ENCODE results near the gene PQBP1.

The PQBP1 gene

DNA sequence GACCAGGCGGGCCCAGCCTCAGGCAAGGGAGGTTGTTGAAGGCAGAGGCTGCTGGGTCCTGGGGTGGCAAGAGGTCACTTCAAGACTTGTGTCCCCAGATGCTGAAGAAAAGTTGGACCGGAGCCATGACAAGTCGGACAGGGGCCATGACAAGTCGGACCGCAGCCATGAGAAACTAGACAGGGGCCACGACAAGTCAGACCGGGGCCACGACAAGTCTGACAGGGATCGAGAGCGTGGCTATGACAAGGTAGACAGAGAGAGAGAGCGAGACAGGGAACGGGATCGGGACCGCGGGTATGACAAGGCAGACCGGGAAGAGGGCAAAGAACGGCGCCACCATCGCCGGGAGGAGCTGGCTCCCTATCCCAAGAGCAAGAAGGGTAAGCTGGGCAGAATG, 4.4 kb downstream of the PQBP1 start:
- DNase-seq (ENCODE audit: low read depth): no peak

DNA sequence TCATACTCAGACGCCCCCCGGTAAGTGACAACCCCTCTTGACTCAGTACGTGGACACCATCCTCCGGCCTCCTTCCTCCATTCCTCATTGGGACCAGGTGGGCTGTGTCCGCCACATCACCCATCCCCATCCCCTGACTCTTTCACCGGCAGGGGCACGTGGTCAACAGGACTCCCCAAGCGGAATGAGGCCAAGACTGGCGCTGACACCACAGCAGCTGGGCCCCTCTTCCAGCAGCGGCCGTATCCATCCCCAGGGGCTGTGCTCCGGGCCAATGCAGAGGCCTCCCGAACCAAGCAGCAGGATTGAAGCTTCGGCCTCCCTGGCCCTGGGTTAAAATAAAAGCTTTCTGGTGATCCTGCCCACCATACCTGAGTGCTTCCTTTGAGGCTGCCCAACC, 5.0 kb downstream of the PQBP1 start:
- no peak for DNase-seq (ENCODE audit: low read depth)

DNA sequence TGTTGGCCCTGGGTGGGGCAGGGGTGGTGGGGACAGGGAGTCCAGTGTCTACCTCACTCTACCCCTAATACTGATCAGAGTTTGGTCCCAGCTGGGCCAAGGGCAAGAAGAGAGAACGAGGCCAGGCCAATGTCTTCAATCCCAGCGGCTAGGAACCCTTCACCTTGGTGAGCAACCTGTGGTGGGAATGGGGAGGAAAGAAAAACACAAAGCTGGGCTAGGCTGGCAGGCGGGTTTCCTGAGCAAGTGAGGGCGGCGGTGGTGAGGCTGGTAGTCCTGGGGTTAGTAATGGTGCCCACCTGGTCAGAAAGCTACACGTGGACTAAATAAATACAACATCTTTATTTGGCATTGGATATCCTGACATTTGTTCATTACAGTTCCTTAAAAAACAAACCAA, 5.6 kb downstream of the PQBP1 start:
- no peak for DNase-seq (ENCODE audit: low read depth)

DNA sequence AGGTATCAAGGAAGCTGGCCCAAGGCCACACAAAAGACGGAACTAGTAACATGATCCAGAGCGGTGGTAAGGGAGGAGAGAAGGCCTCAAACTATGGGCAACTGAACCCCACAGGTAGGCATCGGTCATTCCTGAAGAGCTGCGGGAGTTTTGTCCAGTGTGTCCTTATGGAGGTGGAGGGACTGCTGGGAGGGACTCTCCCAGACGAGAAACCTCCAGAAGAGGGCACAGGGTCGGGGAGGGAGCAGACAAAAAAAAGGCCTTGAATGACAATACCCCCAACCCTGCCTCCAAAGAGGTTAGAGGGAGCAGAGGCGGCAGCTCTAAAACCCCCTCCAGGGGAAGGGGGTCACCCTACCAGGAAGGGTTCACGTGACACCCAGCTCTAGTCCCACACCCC, 6.5 kb downstream of the PQBP1 start:
- no peak for DNase-seq (ENCODE audit: low read depth)

DNA sequence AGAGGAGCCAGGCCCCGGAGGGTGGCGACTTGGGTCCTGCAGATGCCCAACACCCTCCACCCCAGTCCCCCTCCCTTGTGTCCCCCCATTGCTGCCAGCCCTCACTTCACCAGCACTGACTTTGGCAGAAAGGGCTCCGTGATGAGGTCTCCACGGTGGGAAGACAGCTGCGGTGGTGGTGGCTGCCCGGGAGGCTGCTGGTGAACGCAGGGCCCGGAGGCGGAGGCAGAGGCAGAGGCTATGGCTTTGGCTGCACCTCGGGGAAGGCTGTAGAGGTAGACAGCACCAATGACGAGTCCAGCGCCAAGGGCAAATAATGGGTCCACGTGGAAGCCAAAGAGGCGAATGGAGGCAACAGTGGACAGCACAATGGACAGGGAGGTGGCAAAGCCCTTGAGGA, 6.9 kb downstream of the PQBP1 start:
- no peak for DNase-seq (ENCODE audit: low read depth)

DNA sequence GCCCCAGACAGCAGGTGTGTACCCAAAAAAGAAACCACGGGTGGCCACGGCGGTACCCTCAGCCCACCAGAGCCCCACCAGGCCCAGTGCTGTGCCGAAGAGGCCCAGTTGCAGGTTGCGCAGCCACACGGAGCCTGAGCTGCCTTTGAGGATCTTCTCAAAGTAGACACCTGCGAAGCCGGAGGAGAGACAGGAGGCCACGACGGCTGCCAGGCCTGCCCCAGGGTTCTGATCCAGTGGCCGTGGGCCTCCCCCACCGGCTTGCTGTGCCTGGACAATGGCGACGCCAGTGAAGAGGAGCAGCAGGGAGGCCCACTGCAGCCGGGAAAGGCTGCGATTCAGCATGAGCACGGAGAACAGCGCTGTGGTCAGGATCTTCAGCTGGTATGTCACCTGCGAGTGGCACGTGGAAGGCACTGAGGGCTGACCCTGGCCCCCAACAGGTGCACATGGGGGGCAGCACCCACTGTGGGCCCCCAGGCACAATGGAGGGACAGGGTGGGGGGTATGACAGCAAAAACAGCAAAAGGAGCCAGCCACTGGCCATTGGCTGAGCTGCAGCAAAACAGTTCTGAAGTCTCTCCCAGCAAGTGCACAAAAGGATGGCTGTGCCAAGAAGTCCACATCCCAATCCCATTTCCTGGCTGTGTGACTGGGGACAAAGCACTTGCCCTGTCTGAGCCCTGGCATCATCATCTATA, 7.5 kb downstream of the PQBP1 start:
- no peak for DNase-seq (ENCODE audit: low read depth)

DNA sequence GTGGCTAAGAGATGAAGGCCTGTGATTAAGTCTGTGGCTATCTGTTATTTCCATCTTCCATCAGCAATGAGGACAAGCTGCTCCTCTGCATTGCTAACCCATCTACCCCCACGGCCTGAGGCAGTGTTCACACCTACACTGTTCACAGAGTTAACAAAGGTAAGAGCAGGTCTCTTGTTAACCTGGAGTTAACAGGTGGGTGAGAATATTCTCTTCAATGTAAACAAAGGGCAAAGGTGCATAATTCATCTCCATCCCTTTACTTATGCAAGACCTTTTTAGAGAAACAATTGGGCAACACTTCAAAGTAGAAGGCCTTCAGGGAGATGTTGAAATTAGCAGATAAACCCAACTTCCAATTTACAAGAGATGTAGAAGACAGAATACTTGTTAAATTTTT, 10.9 kb downstream of the PQBP1 start:
- DNase-seq (ENCODE audit: low read depth): no peak

DNA sequence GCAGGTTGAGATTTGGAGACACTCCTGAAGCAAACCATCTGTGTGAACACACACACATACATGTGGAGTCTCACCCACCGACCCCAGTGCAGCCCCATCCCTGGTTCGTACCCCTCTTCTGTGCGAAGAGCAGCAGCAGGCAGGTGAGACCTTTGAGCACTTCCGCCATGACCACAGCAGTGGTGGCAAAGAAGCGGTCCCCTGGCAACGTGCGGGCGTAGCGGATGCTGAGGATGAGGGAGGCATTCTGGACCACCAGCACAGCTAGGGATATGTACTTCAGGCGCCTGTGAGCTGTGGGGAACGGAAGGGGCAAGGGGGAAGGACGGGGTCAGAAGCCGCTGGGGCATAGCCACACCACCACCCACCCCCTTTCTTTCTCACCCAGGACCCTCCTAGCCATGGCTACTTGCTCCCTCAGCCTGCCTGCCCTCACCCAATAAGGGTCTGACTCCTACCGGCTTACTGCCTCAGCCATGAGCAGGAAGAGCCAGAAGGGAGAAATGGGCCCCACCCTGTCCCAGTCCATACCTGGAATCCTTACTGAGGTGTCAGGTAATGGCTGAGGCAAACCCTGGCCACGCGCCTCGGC, 12.1 kb downstream of the PQBP1 start:
- no peak for DNase-seq (ENCODE audit: low read depth)

DNA sequence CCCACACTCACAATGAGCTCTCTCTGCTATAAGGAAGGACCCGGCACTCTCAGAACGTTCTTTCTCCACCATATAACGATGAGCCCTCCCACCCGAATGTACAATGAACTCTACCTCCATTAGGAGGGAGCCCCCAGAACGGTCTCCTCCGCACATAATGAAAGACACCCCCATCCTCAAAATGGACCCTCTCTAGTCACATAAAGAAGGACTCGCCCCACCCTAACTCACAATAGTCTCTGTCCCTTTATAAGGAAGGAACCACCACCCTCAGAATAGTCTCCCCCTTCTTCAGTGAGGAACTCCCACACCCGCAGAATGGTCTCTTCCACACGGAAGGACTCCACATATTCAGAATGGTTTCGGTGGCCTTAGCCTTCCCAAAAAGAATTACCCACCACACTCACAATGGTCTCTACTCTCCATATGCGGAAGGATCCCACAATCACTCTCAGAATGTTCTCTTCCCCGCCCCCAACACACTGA, 13.2 kb downstream of the PQBP1 start:
- DNase-seq (ENCODE audit: low read depth): no peak

DNA sequence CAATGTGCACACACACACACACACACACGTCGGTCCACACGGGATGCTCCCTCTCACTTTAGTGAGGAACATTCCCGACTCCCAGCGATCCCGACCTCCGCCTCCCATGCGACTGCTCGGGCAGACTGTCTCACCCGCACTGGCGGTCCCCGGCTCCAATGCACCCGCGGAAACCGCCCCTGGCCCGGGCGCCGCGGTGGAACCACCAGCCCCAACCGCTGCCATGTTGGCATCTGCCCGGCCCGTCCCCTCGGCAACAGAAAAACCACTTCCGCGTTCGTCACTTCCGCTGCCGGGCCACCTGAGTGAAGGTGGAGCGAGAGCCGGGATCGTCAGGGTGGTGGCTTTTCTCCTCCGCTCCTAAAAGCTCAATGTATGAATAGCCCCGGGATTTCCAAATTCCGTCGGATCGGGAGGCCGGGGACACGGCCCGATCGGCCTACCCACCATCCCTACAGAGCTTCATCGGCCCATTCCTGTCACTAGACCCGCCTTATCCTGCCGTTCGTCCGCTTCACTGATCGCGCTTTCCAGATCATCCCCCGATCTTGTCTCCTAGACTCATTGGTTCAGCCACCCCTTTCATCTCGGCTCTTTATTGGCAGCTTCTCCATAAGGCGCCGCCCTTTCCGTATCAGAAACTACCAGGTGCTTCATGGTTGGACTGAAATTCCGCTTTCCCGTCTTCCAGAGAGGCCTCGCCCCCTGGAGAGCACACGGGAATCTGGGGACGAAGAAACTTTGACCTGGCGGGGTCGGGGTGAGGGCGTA, 13.9 kb downstream of the PQBP1 start, which contains the start of gene SLC35A2:
Gene SLC35A2 (minus strand): TSS at position 235 of the 771 bp plus-strand sequence. CDS start 10 bp downstream, at position 225.
- no peak for DNase-seq (ENCODE audit: low read depth)

DNA sequence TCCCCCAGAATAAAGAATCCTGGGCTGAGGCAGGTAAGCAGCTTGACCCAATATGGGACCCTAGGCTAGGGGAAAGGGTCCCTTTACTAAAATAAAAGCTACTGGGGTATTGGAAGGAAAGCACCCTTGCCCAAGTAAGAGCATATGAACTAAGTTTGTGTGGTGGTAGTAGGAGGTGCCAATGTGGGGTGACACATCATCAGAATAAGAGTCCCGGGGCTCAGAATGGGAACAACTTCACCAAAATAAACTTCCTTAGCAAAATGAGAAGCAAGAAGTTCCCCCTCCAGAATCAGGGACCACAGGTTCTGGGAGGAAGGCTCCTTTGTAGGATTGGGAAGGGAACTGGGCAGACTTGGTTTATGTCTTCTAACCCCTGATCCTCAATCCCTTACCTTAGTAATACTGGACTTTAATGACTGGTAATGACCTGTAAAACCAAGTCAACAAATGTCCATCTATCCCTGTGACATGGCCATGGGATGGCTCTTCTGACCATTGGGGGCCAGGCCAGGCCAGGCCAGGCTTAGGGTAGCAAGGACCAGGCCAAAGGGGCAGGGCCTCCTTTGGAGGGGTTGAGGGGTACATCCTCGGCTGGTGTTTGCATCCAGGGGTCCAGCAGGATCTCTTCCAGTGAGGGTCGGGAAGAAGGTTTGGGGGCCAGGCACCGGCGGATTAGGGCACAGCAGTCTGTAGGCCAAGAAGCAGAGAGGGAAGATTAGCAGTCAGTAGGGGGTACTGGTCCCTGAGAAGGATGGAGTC, 16.1 kb downstream of the PQBP1 start:
- no peak for DNase-seq (ENCODE audit: low read depth)

DNA sequence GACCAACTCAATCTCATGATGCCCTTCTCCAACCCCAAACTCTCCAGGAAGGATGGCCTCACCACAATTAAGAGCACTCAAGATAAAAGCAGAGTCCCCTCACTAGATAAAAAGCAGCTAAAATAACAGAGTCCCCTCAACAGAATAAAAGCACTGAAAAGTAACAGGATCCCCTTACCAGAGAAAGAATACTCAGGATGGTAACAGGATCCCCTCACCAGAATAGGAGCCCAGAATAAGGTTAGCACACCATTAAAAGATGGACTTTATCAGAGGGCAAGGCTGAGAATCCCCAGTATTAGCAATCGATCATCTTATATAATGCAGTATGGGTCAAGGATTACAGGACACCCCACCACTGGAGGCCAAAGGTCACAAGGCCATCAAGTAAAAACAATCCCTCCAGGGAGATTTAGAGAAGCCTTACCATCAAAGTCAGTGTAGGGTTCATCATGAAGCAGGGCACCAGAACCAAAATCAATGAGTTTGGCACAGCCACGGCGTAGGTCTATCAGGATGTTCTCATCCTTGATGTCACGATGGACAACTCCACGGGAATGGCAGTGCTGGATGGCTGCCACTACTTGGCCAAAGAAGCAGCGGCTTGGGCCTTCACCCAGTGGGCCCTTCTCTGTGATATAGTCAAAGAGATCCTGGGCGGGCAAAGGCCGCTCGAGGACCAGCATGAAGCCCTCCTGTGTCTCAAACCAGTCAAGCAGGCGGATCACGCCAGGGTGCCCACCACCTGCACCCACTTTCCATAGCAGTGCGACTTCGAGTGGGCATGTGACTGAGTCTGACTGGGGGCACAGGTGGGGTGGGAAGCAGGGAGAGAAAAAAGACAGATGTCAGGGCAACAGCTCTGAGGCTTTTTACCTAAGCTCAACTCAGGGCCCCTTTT, 17.1 kb downstream of the PQBP1 start:
- no peak for DNase-seq (ENCODE audit: low read depth)

DNA sequence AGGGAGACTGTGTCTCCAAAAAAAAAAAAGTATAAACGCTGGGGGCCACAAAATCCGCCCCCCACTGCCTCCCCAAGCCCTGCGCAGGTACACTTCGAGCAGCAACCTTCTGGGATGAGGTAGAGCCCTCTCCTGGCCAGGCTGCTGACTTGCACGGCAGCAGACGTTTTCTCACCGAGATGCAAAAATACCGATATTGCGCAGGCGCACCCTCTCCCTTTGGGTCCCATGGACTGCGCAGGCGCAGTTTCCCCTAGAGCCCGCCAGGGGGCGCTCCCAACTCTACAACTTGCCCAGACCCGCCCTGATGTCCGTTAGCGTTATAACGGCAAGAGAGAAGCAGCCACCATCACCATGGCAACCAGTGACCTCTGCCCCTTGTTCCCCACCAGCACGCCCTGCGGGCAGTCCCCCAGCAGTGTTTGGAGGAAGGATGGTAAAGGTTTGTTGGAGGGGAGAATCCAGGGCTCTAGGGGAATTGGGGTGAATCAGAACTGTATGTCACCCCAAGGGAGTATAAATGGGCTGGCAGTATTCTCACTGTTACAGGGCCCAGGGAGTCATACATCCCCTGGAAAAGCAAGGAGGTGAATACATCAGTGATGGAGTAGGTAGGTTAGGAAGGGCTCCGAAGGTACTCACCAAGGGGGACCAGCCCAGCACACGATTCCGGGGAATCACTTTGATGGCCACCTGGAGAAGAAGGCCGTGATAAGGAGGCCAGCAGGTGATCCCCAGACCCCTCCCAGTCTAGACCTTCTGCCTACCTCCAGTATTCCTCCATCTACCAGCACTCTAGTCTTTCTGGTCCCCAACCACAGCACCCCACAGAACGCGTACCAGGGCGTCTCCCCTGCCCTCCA, 19.6 kb downstream of the PQBP1 start:
- DNase-seq (ENCODE audit: low read depth): peak; percentile 37

DNA sequence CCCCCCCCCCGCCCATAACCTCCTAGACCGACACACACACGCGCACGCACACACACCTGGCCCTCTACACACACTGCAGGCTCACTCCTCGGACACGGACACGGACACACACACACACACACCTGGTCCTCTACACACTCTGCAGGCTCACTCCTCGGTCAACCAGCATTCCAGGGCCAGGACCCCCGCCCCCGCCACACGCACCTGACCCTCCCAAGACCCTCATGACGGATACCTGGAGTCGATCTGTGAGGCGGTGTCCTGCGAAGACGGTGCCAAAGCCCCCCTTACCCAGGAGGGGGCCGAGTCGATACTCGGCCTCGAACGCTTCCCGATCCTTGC, 20.5 kb downstream of the PQBP1 start:
- DNase-seq (ENCODE audit: low read depth): no peak

DNA sequence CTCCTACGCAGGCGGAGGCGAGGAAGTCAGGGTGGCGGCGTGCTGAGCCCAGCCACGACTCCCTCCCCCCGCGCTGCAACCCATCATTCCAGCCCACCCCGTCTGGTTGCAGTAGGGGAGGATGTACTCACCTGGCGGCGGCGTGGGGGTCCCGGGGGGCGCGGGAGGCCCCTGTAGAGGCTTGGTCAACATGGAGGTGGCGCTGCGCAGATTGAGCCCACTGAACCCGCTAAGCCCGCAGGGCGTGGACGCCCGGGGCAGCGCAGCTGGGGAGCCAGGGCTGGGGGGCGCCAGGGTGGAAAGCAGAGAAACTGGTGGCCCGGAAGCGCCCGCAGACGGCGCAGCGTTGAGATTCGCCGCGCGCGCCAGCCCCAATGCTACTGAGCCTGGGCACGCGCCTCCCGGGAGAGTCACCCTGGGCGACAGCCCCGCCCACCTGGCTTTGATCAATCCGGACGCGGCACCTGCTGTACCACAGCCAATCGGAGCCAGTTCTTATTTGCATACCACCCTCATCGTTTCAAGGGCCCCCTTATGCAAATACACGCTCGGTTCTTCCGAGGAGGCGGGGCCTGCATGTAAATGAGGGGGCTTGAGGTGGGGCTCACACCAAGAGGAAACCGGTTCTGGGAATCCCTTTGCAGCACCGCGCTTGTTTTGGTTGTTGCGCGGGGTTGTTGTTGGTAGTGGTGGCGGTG, 21.1 kb downstream of the PQBP1 start, which contains the start of gene PIM2:
Gene PIM2 (minus strand): TSS at position 382 of the 698 bp plus-strand sequence. CDS start 190 bp downstream, at position 192.
- DNase-seq (ENCODE audit: low read depth): no peak

DNA sequence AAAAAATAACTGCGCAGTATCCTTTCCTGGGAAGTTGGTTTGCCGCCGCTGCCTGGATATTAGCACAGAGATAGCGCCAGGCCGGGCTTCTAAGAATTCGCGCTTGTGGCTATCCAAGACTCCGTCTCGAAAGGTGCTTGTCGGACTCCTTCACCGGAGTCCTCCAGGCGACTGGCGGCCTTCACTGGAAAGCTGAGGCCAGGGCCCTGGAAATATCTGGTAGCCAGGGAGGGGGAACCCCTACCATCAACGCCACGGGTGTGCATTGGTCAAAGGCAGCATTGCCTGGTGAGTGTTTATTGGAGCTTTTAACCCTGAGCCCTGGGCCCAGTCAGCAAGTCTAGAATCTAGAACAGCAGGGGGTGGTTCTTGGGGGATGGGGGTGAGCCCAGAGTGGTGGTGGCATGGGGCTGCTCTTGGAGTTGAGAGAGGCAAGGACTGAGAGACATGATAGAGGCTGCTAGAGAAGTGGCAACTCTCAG, 21.7 kb downstream of the PQBP1 start:
- DNase-seq (ENCODE audit: low read depth): no peak

DNA sequence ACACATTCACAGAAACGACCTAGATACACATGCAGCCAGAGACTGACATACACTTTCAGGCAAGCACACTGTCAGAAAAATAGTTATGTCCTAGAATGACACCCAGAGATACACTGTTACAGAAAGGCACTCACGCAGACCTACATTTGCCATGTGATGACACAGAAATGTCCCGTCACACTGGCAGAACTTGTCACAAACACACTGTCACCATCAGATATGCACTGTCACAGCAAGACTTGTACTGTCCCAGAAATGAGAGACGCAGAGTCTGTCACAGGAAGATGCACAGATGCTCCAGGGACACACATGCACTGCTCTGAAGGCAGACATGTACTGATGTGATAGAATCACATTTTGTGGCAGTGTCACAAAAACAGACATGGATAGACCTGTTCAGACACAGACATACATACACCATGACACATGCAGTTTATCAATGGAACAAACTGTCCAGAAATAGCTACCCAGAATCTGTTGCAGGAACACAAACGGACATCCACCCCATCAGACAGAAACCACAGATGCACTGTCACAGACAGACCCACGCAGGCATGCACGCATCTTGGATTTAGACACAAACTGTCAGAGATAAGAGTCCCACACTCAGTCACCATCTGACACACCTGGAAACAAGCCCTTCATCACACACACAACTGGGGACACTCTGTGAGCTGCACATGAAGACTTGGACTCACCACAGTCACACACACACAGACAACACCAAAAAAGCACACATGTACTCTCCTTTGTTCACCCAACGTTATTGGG, 22.4 kb downstream of the PQBP1 start:
- DNase-seq (ENCODE audit: low read depth): no peak

DNA sequence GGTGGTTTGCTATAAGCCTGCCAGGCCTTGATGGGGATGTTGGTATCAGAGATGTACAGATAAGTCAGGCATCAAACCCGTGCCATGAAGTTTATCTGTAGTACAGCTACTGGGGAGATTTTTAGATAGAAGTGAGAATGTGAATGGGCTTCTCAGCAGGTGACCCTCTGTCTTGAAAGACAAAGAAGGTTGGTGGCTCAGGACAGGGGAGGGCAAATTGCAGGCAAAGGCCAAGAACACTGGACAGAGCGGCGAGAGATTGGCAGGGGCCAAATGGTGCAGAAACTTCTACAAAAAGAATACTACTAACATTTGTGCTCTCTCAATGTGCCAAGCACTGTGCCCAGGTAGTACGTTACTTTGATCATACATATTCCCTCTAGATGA, 23.0 kb downstream of the PQBP1 start:
- DNase-seq (ENCODE audit: low read depth): no peak

DNA sequence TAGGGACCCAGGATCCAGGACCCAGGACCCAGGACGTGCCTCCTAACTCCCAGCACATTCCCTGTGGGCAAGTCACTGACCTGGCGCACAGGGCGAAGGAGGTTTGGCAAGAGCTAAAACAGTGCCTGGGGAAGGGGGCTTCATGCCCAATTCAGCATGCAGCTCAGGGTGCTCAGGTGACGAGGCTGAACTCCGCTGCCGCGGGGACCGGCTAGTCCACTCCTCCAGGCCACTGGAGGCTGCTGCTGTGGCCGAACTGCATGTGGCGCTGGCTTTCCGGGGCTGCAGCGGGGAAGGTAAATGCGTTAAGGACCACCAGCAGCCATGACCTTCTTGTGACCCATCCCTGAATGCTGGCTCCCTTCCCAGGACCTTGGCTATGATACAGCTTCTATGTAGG, 26.0 kb downstream of the PQBP1 start:
- DNase-seq (ENCODE audit: low read depth): no peak

Data from GM04503 (cell line).